GM21737 (cell line): ENCODE results near the gene UBAP1L.
"Not testable (repeated sequence)": the region's sequence is repeated elsewhere in the genome, so short reads cannot be mapped to it uniquely, and the experiment has no call there.

Experiments used
- ATAC-seq: cut with Tn5 transposase; IDR thresholded peaks from one replicate; pipeline ENCODE4 v1.9.1; 2021; ENCODE audit warnings: mild to moderate bottlenecking, moderate library complexity; ENCODE audit not compliant: unreplicated experiment

UBAP1L gene

GRCh38 chr15:65048241-65048640 is 66.8 kb downstream of the UBAP1L start:
- ATAC-seq: no peak

GRCh38 chr15:65044724-65045481 is 70.1 kb downstream of the UBAP1L start, which contains the start of gene SLC51B:
Gene SLC51B (plus strand): TSS chr15:65045387. CDS start chr15:65050005, 4,618 bp downstream.
- ATAC-seq: no peak

GRCh38 chr15:65044218-65044617 is 70.8 kb downstream of the UBAP1L start:
- ATAC-seq: not testable (repeated sequence)

GRCh38 chr15:65042776-65043327 is 72.1 kb downstream of the UBAP1L start:
- ATAC-seq: no peak
